GM18507 (cell line): ENCODE measurements around the gene PLA2G4B.

Experiments used
- DNase-seq: peaks from one replicate; pipeline ENCODE4 v3.0.0; 2011; ENCODE audit warnings: low read depth; ENCODE audit not compliant: insufficient read length; ENCODE audit errors: extremely low spot score
- FAIRE-seq: peaks from 2 replicates; lab custom pipeline; 2011; peaks lifted over from hg19 to GRCh38; lab: Jason Lieb, UNC

PLA2G4B gene

DNA sequence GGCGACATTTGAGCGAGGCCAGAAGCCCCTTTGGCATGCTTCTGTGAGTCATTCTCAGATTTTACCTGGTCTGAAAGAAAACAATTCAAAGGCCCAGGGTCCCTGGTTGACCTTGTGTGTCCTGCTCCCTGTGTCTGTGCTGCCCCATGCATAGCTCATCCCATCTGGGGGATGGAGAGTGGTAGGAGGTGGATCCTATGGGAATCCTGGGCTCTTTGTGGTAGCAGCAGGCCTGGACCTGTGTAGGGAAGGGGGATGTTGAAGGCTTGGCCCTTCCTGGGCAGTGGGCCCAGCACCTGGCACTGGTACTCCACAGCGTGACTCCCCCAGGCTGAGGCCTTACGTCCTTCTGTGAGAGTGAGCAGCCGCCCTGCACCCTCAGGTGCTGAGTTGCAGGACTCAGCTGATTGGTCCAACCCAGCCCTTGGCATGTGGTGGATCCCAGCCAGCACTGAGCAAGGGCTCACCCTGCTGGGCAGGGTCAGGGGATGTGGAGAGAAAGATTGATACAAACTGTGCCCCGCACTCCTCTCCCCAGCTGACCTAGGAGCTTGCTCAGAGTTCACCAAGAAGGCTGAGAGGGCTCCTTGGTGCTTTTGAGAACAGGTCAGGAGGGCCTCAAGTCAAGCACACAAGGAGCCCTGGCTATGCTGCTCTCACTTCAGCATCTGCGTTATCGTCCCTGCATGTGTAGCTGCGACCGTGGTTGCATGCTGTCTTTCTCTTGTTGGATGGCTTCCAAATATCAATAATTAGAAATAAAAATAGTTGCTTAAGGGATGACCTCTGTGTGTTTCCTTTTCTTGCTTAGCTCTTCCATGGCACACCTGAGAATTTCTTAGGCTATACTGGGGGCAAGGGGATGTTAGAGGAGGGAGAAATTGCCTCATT, 32.1 kb upstream of the PLA2G4B start:
- no peak for DNase-seq
- no peak for FAIRE-seq

DNA sequence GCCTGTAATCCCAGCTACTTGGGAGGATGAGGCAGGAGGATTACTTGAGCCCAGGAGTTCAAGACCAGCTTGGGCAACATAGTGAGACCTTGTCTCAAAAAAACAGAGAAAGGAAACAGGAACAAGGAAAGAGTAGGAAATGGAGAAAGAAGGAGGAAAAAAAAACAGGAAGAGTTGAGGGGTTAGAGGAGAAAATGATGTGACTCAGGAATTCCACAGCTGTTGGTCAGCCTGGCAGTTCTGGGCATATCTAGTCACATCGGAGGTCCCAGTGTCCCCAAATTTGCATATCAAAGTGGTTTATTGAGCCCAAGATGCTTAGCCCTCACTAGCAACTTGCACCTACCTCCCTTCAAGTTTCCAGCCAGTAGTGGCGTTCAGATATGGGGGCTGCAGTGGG, 29.5 kb upstream of the PLA2G4B start:
- no peak for FAIRE-seq

DNA sequence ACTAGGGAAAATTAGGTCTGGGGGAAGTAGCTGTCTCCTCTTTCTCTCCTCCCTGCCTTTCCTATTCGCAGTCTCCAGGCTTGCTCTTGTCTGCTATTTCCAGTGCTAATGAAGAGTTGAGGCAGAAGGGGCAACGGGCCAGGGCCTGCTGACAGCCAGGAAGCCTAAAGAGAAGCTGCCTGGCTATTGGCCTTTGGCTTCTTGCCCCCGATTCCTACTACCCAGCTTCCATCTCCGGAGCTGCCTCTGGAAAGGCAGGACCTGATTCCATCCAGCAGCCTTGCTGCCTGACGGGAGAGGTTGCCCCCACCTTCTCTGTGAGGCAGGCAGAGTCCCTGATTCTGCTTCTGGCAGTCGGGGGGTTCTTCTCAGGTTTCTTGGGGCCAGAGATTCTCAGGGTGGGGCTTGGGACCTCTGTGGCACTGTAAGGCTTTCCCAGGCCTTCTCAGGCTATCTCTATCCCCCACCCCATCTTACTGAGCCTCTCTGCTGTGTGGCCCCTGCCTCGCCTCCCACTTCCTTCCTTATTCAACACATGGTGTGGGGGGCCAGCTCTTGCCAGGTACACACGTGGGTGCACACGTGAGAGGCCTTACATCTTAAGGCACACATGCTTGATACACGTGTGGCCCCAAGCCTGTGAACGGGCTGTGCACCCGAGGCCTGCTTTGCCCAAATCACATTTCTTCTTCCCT, 29.0 kb upstream of the PLA2G4B start:
- DNase-seq (no peak), FAIRE-seq (no peak)

More for the DNA sequence above, 29.5 kb upstream of the PLA2G4B start:
- DNase-seq: no peak

DNA sequence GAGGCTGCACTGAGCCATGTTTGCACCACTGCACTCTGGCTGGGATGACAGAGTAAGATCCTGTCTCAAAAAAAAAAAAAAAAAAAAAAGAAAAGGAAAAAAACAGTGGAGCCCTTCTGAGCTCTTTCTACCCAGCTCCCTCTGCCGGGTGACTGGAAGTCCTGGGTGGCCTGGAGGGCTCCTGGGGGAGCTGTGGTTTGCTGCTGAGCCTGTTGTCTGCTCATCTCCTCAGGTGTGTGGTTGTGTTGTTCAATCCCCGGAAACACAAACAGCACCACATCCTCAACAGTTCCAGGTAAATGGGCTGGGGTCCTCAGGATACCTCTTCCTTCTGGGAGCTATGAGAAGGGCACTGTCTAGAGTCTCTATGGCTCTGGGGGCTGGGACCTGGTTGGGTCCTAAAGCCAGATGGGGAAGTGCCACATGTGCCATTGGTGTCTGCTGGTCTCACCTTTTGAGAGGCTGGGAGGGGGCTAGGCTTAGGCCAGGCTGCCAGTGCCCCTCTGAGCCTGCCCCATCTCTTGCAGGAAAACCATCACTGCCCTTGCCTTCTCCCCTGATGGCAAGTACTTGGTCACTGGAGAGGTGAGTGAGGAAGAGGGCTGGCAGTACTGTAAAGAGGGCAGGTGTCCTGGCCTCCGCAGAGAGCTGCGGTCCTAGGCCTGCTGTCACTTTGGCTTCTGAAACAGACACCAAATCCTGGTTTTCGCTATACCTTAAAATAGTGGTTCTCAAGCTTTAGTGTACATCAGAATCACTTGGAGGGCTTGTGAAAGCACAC, 27.8 kb upstream of the PLA2G4B start:
- FAIRE-seq: no peak
- no peak for DNase-seq

DNA sequence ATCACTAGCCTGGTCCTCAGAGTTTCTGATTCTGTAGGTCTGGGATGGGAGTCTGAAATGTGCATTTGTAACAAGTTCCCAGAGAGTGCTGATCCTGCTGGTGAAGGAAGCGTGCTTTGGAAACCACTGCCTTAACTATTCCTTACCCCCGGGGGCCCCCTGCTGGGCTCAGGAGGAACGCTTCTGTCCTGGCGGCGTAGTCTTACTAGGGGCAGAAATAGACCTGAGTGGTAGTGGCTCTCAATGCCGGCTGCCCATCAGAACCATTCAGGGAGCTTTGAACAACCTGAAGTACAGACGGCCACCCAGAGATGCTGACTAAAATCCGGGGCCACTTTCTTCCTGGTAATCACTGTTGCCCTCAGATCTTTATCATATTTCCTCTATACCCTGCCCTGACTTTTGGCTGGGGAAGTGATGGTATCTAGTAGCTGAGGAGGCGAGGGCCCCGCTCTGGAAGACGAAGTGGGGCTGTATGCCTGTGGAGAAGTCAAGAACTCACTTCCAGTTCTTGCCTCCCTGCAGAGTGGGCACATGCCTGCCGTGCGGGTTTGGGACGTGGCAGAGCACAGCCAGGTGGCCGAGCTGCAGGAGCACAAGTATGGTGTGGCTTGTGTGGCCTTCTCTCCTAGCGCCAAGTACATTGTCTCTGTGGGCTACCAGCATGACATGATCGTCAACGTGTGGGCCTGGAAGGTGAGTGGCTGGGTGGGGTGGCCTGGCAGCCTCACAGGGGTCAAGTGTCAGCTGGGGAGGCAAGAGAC, 27.0 kb upstream of the PLA2G4B start:
- peak; percentile 84 for FAIRE-seq
- peak; percentile 73 for DNase-seq

DNA sequence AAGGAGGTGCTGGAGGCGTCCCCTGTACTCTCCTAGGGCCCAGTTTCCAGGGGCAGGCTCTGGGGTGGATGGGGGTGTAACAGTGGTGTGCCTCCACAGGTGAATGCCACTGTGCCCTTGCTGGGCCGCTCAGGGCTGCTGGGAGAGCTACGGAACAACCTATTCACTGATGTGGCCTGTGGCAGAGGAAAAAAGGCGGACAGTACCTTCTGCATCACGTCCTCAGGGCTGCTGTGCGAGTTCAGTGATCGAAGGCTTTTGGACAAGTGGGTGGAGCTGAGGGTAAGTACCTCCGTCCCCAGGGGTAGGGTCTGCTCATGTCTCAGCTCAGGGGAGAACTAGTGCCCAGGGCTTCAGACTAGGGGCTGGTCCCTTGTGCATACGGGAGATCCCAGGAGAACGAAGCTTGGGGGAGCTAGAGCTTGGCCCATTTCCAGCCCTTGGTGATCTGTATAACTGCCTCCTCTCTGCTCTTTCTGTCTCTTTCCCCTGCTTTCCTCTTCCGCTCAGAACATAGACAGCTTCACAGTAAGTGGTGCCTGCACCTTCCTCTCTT, 25.7 kb upstream of the PLA2G4B start:
- no peak for DNase-seq

DNA sequence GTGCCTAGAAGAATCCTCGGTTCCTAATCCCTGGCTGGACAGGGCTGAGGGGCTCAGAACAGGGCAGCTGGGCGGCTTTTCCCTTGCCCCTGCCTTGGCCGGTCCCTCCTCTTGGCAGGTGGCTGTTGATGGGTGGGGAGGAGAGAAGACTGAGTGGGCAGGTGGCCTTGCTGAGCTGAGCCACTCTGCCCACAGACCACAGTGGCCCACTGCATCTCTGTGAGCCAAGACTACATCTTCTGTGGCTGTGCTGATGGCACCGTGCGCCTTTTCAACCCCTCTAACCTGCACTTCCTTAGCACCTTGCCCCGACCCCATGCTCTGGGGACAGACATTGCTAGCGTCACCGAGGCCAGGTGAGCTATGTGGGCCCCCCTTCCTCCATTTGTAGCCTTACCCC, 25.2 kb upstream of the PLA2G4B start:
- FAIRE-seq (no peak), DNase-seq (no peak)

More for the DNA sequence above, 25.7 kb upstream of the PLA2G4B start:
- FAIRE-seq: no peak

DNA sequence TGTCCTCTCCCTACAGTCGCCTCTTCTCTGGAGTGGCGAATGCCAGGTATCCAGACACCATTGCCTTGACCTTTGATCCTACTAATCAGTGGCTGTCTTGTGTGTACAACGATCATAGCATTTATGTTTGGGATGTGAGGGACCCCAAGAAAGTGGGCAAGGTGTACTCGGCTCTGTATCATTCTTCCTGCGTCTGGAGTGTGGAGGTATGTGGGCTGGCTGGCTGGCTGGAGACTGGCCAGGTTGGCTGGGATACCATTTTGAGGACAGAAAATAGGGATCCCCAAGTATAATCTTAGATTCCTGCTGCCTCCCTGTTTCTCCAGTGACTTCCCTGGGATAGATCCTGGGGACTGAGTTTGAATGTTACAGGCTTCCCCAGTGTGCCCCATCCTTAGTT, 24.1 kb upstream of the PLA2G4B start:
- FAIRE-seq (no peak), DNase-seq (no peak)

DNA sequence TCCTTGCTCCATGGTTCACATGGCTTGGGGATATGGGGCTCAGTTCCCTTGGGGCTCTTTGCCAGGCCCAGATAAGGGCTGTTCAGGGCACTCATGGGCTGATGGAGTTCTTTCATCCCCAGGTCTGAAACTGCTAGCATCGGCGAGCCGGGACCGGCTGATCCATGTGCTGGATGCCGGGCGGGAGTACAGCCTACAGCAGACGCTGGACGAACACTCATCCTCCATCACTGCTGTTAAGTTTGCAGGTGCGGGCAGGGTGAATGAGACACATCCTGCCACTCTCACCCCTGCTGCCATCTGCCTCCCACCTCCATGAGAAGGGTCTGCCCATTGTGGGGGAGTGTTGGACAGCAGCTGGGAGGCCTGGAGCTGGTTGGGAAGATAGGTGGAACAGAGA, 21.9 kb upstream of the PLA2G4B start:
- no peak for FAIRE-seq
- no peak for DNase-seq

DNA sequence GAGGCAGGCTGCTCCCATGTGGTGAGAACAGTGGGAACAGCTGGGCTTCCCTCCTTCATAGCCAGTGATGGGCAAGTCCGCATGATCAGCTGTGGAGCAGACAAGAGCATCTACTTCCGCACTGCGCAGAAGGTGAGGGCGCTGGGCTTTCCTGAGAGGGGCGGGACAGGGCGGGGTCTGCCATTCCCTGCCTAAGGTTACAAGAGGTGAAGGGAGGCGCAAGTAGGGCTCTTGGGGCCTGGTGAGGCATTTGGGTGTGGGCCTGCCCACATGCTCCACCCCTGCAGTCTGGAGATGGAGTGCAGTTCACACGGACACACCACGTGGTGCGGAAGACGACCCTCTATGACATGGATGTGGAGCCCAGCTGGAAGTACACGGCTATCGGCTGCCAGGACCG, 21.3 kb upstream of the PLA2G4B start:
- DNase-seq (no peak), FAIRE-seq (no peak)

DNA sequence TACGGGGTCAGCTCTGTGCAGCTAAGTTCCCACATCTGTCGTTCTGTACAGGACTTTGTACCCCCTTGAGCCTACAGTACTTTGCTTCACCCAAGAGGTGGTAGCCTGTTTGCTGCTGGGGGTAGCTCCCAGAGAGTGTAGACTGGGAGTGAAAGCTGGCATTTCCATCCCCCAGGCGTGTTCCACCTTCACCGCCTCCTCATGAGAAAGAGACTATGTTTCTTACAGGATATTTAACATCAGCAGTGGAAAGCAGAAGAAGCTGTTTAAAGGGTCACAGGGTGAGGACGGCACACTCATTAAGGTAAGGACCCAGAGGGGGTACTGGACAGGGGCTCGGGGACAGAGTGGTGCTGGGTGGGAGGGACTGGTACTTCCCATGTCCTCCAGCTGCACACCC, 20.9 kb upstream of the PLA2G4B start:
- no peak for DNase-seq
- FAIRE-seq: no peak

DNA sequence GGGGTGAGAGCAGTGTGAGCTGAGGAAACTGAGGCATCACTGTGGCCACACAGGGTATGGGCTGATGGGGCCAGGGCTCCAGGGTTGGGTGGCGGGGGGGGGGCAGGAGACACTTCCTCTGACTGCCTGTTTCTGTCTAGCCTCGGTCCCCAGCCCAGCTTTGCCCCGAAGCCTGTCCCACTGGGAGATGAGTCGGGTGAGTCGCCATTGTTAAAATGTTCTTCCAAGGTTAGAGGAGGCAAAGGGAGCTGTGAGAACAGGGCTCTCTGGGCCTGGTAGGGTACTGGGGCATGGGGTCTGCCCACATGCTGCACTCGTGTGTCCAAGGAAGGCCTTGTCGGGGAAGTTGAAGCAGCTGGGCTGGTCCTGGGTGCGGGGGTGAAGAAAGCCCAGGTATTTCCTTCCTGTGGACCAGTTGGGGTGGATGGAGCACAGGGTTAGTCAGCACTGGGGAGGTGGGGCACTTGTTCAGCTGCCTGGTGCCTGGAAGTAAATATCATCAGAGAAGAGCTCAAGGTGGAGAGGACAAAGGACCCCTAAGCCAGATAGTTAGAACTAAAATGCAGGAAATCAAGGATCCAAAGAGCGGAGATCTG, 19.1 kb upstream of the PLA2G4B start:
- no peak for FAIRE-seq
- no peak for DNase-seq

DNA sequence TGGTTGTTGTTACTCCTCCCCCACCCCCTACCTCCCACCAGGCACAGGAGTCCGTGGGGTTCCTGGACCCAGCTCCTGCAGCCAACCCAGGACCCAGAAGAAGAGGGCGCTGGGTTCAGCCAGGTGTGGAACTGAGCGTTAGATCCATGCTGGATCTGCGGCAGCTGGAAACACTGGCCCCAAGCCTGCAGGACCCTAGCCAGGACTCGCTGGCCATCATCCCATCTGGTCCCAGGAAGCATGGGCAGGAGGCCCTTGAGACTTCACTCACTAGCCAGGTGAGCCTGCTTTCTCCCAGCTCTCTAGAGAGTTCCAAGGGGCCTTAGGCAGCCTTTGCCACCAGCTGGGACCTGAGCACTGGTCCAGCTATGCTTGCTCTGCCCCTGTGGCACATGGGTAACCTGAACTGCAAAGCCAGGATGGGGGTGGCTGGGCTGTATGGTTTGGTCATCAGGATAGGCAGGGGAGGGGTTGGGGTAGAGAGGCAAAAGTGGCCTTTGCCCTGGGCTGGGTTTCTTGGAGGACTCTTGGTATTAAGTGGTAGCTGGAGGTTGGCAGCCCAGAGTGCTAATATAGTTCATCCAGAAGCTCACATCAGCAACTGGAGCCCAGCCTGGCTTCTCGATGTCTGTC, 17.7 kb upstream of the PLA2G4B start:
- DNase-seq (no peak), FAIRE-seq (no peak)

DNA sequence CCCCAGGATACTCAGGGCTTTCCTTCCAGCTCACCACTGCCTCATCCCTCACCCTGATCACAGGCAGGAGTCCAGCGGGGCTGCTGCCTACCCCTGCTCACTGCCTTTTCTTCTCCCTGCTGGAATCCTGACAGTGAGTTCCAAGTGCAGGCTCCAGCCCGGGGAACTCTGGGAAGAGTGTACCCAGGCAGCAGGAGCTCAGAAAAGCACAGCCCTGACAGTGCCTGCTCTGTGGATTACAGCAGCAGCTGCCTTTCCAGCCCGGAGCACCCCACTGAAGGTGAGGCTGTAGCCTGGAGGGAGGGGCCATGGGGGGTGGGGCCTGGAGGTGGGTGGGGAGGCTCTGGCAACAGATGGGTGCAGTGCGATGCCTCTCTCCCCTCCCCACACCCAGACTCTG, 16.8 kb upstream of the PLA2G4B start:
- DNase-seq (no peak), FAIRE-seq (no peak)

DNA sequence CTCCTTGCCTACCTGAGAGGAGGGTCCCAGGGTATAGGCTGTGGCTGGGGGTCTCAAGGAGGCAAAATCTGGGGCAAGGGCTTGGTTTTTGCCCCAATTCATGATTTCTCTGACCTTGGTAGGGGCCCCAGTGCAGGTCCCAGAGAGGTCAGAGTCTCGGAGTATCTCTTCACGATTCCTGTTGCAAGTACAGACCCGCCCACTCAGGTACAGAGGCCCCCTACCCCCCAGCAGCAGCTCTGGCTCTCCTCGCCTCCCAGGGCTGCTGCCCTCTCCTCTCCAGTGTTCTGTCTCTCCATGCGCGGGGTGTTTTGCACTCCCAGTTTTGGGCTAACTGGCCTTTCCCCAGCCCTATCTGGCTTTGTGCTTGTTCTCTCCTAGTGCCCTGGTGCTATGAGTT, 16.2 kb upstream of the PLA2G4B start:
- DNase-seq (no peak), FAIRE-seq (no peak)

DNA sequence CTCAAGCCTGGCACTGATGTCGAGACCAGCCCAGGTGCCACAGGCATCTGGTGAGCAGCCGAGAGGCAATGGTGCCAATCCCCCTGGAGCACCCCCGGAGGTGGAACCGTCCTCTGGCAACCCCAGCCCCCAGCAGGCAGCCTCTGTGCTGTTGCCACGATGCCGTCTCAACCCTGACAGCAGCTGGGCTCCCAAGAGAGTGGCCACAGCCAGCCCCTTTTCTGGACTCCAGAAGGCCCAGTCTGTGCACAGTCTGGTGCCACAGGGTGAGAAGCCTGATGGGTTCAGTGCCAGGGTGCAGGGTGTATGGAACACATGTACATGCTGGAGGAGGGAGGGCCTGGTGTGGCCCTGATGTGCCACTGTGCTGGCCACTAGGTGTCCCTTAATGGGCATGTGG, 15.7 kb upstream of the PLA2G4B start:
- FAIRE-seq (no peak), DNase-seq (no peak)

DNA sequence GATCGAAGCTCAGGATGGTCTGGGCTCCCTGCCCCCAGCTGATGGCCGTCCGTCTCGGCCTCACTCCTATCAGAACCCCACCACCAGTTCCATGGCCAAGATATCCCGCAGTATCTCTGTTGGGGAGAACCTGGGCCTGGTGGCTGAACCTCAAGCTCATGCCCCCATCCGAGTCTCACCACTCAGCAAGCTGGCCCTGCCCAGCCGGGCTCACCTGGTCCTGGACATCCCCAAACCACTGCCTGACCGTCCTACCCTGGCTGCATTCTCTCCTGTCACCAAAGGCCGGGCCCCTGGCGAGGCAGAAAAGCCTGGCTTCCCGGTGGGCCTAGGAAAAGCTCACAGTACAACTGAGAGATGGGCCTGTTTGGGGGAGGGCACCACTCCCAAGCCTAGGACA, 15.1 kb upstream of the PLA2G4B start:
- FAIRE-seq (no peak), DNase-seq (no peak)

DNA sequence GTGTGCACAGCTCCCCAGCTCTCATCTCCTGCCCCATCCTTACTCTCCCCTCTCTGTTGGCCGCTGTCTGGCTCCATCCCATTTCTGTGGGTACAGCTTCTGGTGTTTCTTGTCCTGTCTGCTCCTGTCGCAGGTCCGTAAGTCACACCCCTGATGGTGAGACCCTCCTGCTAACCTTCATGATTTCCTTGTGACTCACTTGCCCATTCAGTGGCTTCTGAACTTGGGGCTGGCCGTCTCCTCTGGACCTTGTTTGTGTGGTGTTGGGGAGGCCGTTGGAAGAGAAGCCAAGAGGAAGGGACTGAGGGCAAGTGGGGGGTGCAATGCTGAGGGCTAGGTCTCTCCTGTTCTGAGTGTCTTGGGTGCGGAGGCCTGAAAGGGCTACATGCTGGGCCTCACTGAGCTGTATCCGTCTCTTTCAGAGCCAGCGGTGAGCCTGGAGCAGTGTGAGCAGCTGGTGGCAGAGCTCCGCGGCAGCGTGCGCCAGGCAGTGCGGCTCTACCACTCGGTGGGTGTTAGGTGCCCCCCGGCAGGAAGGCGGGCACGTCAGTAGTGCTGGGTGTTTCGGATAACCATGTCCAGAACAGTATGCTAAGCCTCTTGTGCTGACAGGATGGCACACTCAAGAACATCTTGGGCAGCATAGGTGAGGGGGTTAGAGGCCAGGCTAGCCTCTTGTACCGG, 14.4 kb upstream of the PLA2G4B start:
- no peak for FAIRE-seq
- DNase-seq: no peak
